ENCODE data around the gene PSG3.
"Not testable (repeated sequence)": the region's sequence is repeated elsewhere in the genome, so short reads cannot be mapped to it uniquely, and the experiment has no call there.

GRCh38 chr19:42761924-42762295 lies 21.6 kb upstream of the PSG3 start:
- not testable (repeated sequence) for TF ChIP-seq CTCF (IDR thresholded peaks at IDR 0.05); POLR2AphosphoS5 (IDR thresholded peaks at IDR 0.05; ENCODE audit: insufficient read depth in 1 of 2, low read depth in 1 of 2); POLR2A (IDR thresholded peaks at IDR 0.05)
